ENCODE results near the gene FRY. TPM values are rescaled to one million over a fixed set of nuclear protein-coding genes. Genes with fewer than 3 reads are reported as not detected.

FRY gene
- total and polyA plus RNA-seq, 4 donors = 6.2 to 31.2 (median 12.7) TPM

- Histone ChIP-seq H3K9ac (ENCODE audit: low read depth in 1 of 2, low read length in 2 of 2) (no peak overlapping the region), H3K4me1 (ENCODE audit: control insufficient read depth in 4 of 4, insufficient read depth in 4 of 4, low read length in 3 of 4) (no peaks in the 10 kb centered on the region), H3K36me3 (ENCODE audit: control insufficient read depth in 4 of 4, insufficient read depth in 3 of 4, low read depth in 1 of 4, low read length in 3 of 4) (peaks cover 0 to 45% (median 13%) of the 10 kb centered on the region in 4 donors), H3K9me3 (ENCODE audit: control insufficient read depth in 4 of 4, low read length in 3 of 4) (no peaks in the 10 kb centered on the region), H3K4me3 (ENCODE audit: low read depth in 1 of 3, low read length in 3 of 3) (no peak overlapping the region), H3K27ac (ENCODE audit: low read depth in 1 of 2, low read length in 2 of 2) (no peak overlapping the region), H3K27me3 (ENCODE audit: control insufficient read depth in 4 of 4, insufficient read depth in 4 of 4, low read length in 3 of 4) (no peaks in the 10 kb centered on the region)
- no peak for DNase-seq (ENCODE audit: low spot score)
- TF ChIP-seq ZBTB33 (IDR thresholded peaks at IDR 0.05) (no peak), TAF1 (conservative IDR thresholded peaks at IDR 0.05) (no peak), SP1 (IDR thresholded peaks at IDR 0.05) (no peak), HNF4A (conservative IDR thresholded peaks at IDR 0.05) (no peak)
- 96% methylated on average over 3 of the region's 3 CpGs for WGBS
Measured at GRCh38 chr13:32232263-32232662, 200.7 kb downstream of the FRY start.

DNA sequence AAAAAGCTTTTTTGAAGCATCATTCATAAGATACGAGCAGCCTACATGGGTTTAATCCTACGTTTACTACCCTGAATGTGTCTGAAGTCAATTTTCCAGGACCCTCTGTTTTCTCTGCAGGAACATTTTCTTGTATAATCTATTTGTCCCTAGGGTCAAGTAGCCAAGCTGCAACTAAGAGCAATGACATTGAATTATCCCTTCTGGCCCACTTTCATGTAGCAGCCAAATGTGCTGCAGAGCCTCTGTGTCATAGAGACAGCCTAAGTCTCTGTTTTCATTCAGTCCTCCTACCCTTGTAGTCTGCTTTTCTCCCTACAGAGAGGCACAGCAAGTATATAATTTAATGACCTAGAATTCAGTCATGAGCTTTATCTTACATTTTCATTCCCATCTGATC lies 201.5 kb downstream of the FRY start:
- TF ChIP-seq HNF4G (IDR thresholded peaks at IDR 0.05) = no peak
- peak; percentile 50 for TF ChIP-seq NR2F2 (IDR thresholded peaks at IDR 0.05)
- no peak for TF ChIP-seq GABPA (IDR thresholded peaks at IDR 0.05 in 1 of 2, conservative IDR thresholded peaks at IDR 0.05 in 1 of 2)
- TF ChIP-seq SP1 (IDR thresholded peaks at IDR 0.05) = no peak
- TF ChIP-seq YY1 (IDR thresholded peaks at IDR 0.05) = no peak
- TF ChIP-seq CTCF (IDR thresholded peaks at IDR 0.05; ENCODE audit: low read depth, low read length, missing input control) = no peak
- TF ChIP-seq RAD21 (IDR thresholded peaks at IDR 0.05) = peak in 1 of 2 donors; percentile 14
- no peak for TF ChIP-seq JUND (IDR thresholded peaks at IDR 0.05)
- no peak for TF ChIP-seq REST (IDR thresholded peaks at IDR 0.05)
- TF ChIP-seq, protein P1, sequence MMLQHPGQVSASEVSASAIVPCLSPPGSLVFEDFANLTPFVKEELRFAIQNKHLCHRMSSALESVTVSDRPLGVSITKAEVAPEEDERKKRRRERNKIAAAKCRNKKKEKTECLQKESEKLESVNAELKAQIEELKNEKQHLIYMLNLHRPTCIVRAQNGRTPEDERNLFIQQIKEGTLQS (IDR thresholded peaks at IDR 0.05) = no peak
- TF ChIP-seq TAF1 (conservative IDR thresholded peaks at IDR 0.05) = no peak
- no peak for TF ChIP-seq ZBTB33 (IDR thresholded peaks at IDR 0.05)
- TF ChIP-seq RXRA (IDR thresholded peaks at IDR 0.05) = peak; percentile 22 to 32
- TF ChIP-seq, protein P2, sequence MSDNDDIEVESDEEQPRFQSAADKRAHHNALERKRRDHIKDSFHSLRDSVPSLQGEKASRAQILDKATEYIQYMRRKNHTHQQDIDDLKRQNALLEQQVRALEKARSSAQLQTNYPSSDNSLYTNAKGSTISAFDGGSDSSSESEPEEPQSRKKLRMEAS (IDR thresholded peaks at IDR 0.05) = no peak
- no peaks in the 10 kb centered on the region for H3K9me3 ChIP-seq (ENCODE audit: control insufficient read depth in 4 of 4, low read length in 3 of 4)
- no peak overlapping the region for H3K9ac ChIP-seq (ENCODE audit: low read depth in 1 of 2, low read length in 2 of 2)
- H3K4me1 ChIP-seq (ENCODE audit: control insufficient read depth in 4 of 4, insufficient read depth in 4 of 4, low read length in 3 of 4) = no peaks in the 10 kb centered on the region
- no peak for DNase-seq (ENCODE audit: low spot score)
- WGBS = 88% methylated on average over 2 of the region's 2 CpGs
- H3K36me3 ChIP-seq (ENCODE audit: control insufficient read depth in 4 of 4, insufficient read depth in 3 of 4, low read depth in 1 of 4, low read length in 3 of 4) = peaks cover 3 to 49% (median 17%) of the 10 kb centered on the region in 4 donors
- no peaks in the 10 kb centered on the region for H3K27me3 ChIP-seq (ENCODE audit: control insufficient read depth in 4 of 4, insufficient read depth in 4 of 4, low read length in 3 of 4)
- H3K27ac ChIP-seq (ENCODE audit: low read depth in 1 of 2, low read length in 2 of 2) = no peak overlapping the region
- no peak overlapping the region for H3K4me3 ChIP-seq (ENCODE audit: low read depth in 1 of 3, low read length in 3 of 3)
